Transverse colon (tissue), 4 donors: Measurements from ENCODE around the gene MBP. TPM values are rescaled to one million over a fixed set of nuclear protein-coding genes. Genes with fewer than 3 reads are reported as not detected.

ENCODE experiments used
- DNase-seq: peaks from one replicate; pipeline ENCODE4 v3.0.0-alpha.2; 2019
- H3K27ac ChIP-seq, 4 donors: fragments of 200-600 bp; sonication (generic); 2 replicates each; pipeline ENCODE4 v1.5.1; 2016 to 2018; ENCODE audit warnings: inconsistent platforms in 4 of 4
- H3K27me3 ChIP-seq: fragments of 200-600 bp; sonication (generic); 2 replicates; pipeline ENCODE4 v1.5.1; 2017; ENCODE audit warnings: inconsistent platforms
- H3K36me3 ChIP-seq, 4 donors: fragments of 200-600 bp; sonication (generic); 2 replicates each; pipeline ENCODE4 v1.5.1; 2017 to 2019; ENCODE audit warnings: inconsistent platforms in 4 of 4
- H3K4me1 ChIP-seq, 4 donors: fragments of 200-600 bp; sonication (generic); 2 replicates each; pipeline ENCODE4 v1.5.1; 2017 to 2020; ENCODE audit warnings: inconsistent platforms in 4 of 4
- H3K4me3 ChIP-seq, 4 donors: fragments of 200-600 bp; sonication (generic); 1 replicate in 1 of 4; 2 replicates in 3 of 4; pipeline versions ENCODE4 v1.5.1 to v1.6.1; 2017 to 2019; ENCODE audit warnings: inconsistent platforms in 4 of 4
- H3K9me3 ChIP-seq, 2 donors: fragments of 200-600 bp; sonication (generic); 2 replicates each; pipeline ENCODE4 v1.5.1; 2017 to 2019; ENCODE audit warnings: inconsistent platforms in 2 of 2
- EP300 ChIP-seq: sonication (generic); formaldehyde crosslinking; IDR thresholded peaks from one replicate; pipeline ENCODE4 v1.6.1; 2017; ENCODE audit warnings: antibody characterized with exemption, low read depth
- POLR2A ChIP-seq: fragments of 450-650 bp; IDR thresholded peaks from one replicate; pipeline ENCODE4 v1.6.1; 2016; ENCODE audit warnings: antibody characterized with exemption, mild to moderate bottlenecking, moderate library complexity
- POLR2AphosphoS5 ChIP-seq, 3 donors: sonication (generic); formaldehyde crosslinking; IDR thresholded peaks; one replicate each; pipeline ENCODE4 v1.6.1; 2016; ENCODE audit warnings: antibody characterized with exemption in 3 of 3
- WGBS, 2 donors: methylation state at CpG; one replicate each; pipeline ENCODE4 v1.1.5; 2018; ENCODE audit warnings: low coverage in 1 of 2; 5-methylcytosine and 5-hydroxymethylcytosine counted together
- in situ Hi-C, 4 donors: fragments of 200-750 bp; cut with MboI; loops; one replicate each; pipeline versions ENCODE4 v1.15.0 to v1.15.1; 2017; ENCODE audit warnings: low sequenced_read_pairs in 3 of 4, low pct_ligation_motif_present in 1 of 4, low pct_unique_long_range_greater_than_20kb in 1 of 4
- intact Hi-C: fragments of 100-400 bp; cut with DNase I; formaldehyde crosslinking; loops from one replicate; pipeline ENCODE4 v1.15.1; 2023; ENCODE audit warnings: low total_unique reads
- total RNA-seq, 4 donors: library from RNA; depleted of rRNA; stranded (reverse); fragments of >200 nt; gene quantifications; one replicate each; pipeline ENCODE4 v1.1.0, GENCODE V29; 2016
- TF ChIP-seq, protein P1 (sequence below), 5 experiments: fragments of 200-600 bp in 3 of 5; fragments of 450-650 bp in 2 of 5; sonication (generic) in 3 of 5; IDR thresholded peaks; 1 replicate in 2 of 5; 2 replicates in 3 of 5; pipeline ENCODE4 v1.5.1; 2016 to 2017; ENCODE audit warnings: antibody characterized with exemption in 5 of 5, inconsistent platforms in 3 of 5, mild to moderate bottlenecking in 2 of 5, moderate library complexity in 1 of 5

MBP gene
- total RNA-seq, 4 donors from 2014 or later = 12.7 to 53.4 (median 41.0) TPM

DNA sequence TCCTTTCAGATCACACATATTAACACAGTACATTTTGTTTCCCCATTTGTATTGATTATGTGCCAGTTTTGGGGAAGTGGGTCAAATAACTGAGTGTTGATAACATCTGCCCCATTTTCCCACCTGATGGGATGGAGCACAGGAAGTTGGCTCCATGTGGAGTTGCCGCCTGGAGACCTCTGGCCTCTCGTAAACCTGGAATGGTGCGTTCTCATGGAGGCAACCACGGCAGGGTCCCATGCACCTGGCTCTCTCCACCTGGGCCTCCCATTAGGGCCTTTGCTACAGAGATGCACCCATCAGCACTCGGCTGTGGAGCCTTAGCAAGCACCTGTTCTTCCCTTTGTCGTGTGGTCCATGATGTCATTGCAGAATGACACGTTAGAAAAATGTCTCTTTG lies 130.6 kb downstream of the MBP start:
- Histone ChIP-seq H3K36me3 (no peaks in the 10 kb centered on the region), H3K27me3 (no peaks in the 10 kb centered on the region), H3K27ac (no peak overlapping the region), H3K4me1 (peaks cover 0 to 6% (median 2%) of the 10 kb centered on the region in 4 donors), H3K9me3 (no peaks in the 10 kb centered on the region), H3K4me3 (no peak overlapping the region)
- 75% methylated on average over 7 of the region's 7 CpGs; no CpG with 5 or more reads in 1 of the 2 donors for WGBS, 2 donors
- TF ChIP-seq POLR2AphosphoS5 (IDR thresholded peaks at IDR 0.05) = no peak
- TF ChIP-seq, protein P1, sequence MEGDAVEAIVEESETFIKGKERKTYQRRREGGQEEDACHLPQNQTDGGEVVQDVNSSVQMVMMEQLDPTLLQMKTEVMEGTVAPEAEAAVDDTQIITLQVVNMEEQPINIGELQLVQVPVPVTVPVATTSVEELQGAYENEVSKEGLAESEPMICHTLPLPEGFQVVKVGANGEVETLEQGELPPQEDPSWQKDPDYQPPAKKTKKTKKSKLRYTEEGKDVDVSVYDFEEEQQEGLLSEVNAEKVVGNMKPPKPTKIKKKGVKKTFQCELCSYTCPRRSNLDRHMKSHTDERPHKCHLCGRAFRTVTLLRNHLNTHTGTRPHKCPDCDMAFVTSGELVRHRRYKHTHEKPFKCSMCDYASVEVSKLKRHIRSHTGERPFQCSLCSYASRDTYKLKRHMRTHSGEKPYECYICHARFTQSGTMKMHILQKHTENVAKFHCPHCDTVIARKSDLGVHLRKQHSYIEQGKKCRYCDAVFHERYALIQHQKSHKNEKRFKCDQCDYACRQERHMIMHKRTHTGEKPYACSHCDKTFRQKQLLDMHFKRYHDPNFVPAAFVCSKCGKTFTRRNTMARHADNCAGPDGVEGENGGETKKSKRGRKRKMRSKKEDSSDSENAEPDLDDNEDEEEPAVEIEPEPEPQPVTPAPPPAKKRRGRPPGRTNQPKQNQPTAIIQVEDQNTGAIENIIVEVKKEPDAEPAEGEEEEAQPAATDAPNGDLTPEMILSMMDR (IDR thresholded peaks at IDR 0.05) = no peak
- no peak for TF ChIP-seq EP300
- TF ChIP-seq POLR2A = no peak
- DNase-seq = no peak
- in situ Hi-C loops = loop anchor here in 2 of 4 donors (10.0 to 25.0 kb wide), 2 partner anchors 63 to 660 kb away; no protein-coding TSS in a partner anchor
- intact Hi-C loops = loop anchor here (2.0 kb wide), 1 partner anchor 59 kb away; no protein-coding TSS in a partner anchor

DNA sequence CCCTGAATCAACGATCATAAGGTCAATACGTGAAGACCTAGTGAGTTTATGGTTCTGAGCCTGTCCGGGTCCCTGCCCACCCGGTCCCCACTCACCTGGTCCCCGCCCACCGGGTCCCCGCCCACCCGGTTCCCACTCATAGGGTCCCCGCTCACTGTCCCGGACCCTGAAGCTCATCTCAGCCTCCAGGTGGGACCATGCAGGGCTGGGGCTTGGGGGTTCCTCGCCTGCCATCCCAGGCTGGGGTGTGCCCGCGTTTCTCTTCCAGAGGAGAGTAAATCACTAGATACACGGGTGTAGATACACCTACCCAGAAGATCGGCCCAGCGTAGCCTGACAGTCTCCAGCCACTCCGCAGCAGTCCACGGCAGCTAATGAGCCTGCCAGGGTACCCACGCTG lies 131.5 kb downstream of the MBP start:
- WGBS, 2 donors = 50 to 81% methylated on average over 2 to 18 of the region's 19 CpGs
- in situ Hi-C loops = loop anchor here in 2 of 4 donors (10.0 to 25.0 kb wide), 2 partner anchors 64 to 661 kb away; no protein-coding TSS in a partner anchor
- intact Hi-C loops = loop anchor here (2.0 kb wide), 1 partner anchor 60 kb away; no protein-coding TSS in a partner anchor
- no peaks in the 10 kb centered on the region for H3K27me3 ChIP-seq
- no peak for DNase-seq
- peaks cover 0 to 6% (median 2%) of the 10 kb centered on the region in 4 donors for H3K4me1 ChIP-seq
- no peak overlapping the region for H3K27ac ChIP-seq
- no peaks in the 10 kb centered on the region for H3K36me3 ChIP-seq
- H3K9me3 ChIP-seq = no peaks in the 10 kb centered on the region
- H3K4me3 ChIP-seq = no peak overlapping the region
- TF ChIP-seq POLR2AphosphoS5 (IDR thresholded peaks at IDR 0.05) (no peak), POLR2A (no peak), EP300 (no peak)
- TF ChIP-seq, protein P1 (IDR thresholded peaks at IDR 0.05) = no peak

- TF ChIP-seq, protein P1 (IDR thresholded peaks at IDR 0.05) = peak; percentile 93 to 99 (median 97)
- no peak for TF ChIP-seq POLR2A
- no peak for TF ChIP-seq POLR2AphosphoS5 (IDR thresholded peaks at IDR 0.05)
- TF ChIP-seq EP300 = no peak
- peaks cover 0 to 6% (median 2%) of the 10 kb centered on the region in 4 donors for H3K4me1 ChIP-seq
- no peaks in the 10 kb centered on the region for H3K9me3 ChIP-seq
- H3K36me3 ChIP-seq = no peaks in the 10 kb centered on the region
- H3K27me3 ChIP-seq = no peaks in the 10 kb centered on the region
- intact Hi-C loops = loop anchor here (2.0 kb wide), 1 partner anchor 60 kb away; no protein-coding TSS in a partner anchor
- H3K27ac ChIP-seq = no peak overlapping the region
- 17 to 23% methylated on average over 10 to 11 of the region's 11 CpGs for WGBS, 2 donors
- in situ Hi-C loops = loop anchor here in 2 of 4 donors (10.0 to 25.0 kb wide), 2 partner anchors 64 to 662 kb away; no protein-coding TSS in a partner anchor
- peak; percentile 59 for DNase-seq
- peak overlapping the region in 1 of 4 donors; percentile 25 for H3K4me3 ChIP-seq
Observed at GRCh38 chr18:77000527-77000926, 132.1 kb downstream of the MBP start.

DNA sequence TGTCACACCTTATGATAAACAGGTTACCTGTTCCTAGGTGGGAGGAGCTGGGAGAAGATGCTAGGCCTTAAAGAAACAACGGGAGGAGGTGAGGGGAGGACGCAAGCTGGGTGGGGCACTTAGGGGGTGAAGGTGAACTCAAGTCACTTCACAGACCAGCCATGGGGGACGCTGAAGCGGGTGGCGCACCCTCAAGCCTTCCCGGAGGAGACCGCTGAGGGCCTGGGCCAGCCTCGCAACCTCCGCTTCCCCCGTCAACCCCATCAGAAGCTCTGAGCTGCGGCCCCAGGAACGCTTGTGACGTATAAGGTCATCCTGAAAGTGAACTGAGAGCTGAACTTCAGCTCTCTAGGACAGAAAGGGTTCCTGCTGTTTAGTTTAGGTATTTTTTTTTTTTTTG lies 133.5 kb downstream of the MBP start:
- no peak for DNase-seq
- Histone ChIP-seq H3K36me3 (no peaks in the 10 kb centered on the region), H3K4me1 (peaks cover 0 to 6% (median 2%) of the 10 kb centered on the region in 4 donors), H3K9me3 (no peaks in the 10 kb centered on the region), H3K27ac (no peak overlapping the region), H3K4me3 (no peak overlapping the region), H3K27me3 (no peaks in the 10 kb centered on the region)
- WGBS, 2 donors = 77 to 85% methylated on average over 6 to 13 of the region's 13 CpGs
- TF ChIP-seq POLR2A (no peak), EP300 (no peak), POLR2AphosphoS5 (IDR thresholded peaks at IDR 0.05) (no peak)
- TF ChIP-seq, protein P1 (IDR thresholded peaks at IDR 0.05) = no peak
- intact Hi-C loops = loop anchor here (5.0 kb wide), 2 partner anchors 208 to 587 kb away; no protein-coding TSS in a partner anchor
- in situ Hi-C loops = loop anchor here (10.0 to 25.0 kb wide), 4 partner anchors 187 to 663 kb away; partner anchors contain the start of gene ZNF236 (in 1 of the 4)
